CD4-positive, alpha-beta T cell (primary cell): ENCODE measurements around the gene HTR4. TPM values are rescaled to one million over a fixed set of nuclear protein-coding genes. Genes with fewer than 3 reads are reported as not detected.

ENCODE experiments used
- ATAC-seq: fragments of 200-7000 bp; cut with Tn5 transposase; one replicate; pipeline ENCODE4 v1.10.0; 2022; ENCODE audit warnings: mild to moderate bottlenecking; ENCODE audit not compliant: poor library complexity
- CTCF ChIA-PET: fragments of 350-600 bp; sonication (Branson Sonifier 250); formaldehyde crosslinking; loops from one replicate; lab custom pipeline; 2021; ENCODE audit warnings: antibody characterized with exemption, inconsistent platforms; lab: Charles Lee
- POLR2A ChIA-PET: fragments of 350-600 bp; sonication (Branson Sonifier 250); formaldehyde crosslinking; loops from one replicate; lab custom pipeline; 2021; ENCODE audit warnings: antibody characterized with exemption, inconsistent platforms; lab: Charles Lee
- DNase-seq, 14 experiments: peaks; one replicate each; pipeline ENCODE4 v3.0.0-alpha.2; 2013 to 2020; ENCODE audit warnings: mixed read lengths in 2 of 14
- H3K27ac ChIP-seq, 2 donors: one replicate each; pipeline versions ENCODE4 v1.5.1 to v1.7.0; 2013; ENCODE audit warnings: low read length in 2 of 2, low read depth in 1 of 2, mild to moderate bottlenecking in 1 of 2
- H3K27me3 ChIP-seq, 2 experiments: 1 replicate in 1 of 2; 2 replicates in 1 of 2; pipeline versions ENCODE4 v1.6.1 to v1.7.0; 2013; ENCODE audit warnings: low read length in 2 of 2, control low read depth in 1 of 2, mild to moderate bottlenecking in 1 of 2, moderate library complexity in 1 of 2; ENCODE audit not compliant: insufficient read depth in 2 of 2, control insufficient read depth in 1 of 2
- H3K36me3 ChIP-seq: one replicate; pipeline ENCODE4 v1.6.1; 2013; ENCODE audit warnings: low read length, control low read depth; ENCODE audit not compliant: insufficient read depth
- H3K4me1 ChIP-seq: one replicate; pipeline ENCODE4 v1.6.1; 2013; ENCODE audit warnings: low read length, control low read depth; ENCODE audit not compliant: insufficient read depth
- H3K4me3 ChIP-seq: one replicate; pipeline ENCODE4 v1.5.1; 2013; ENCODE audit warnings: mild to moderate bottlenecking, low read length, moderate library complexity
- H3K9me3 ChIP-seq, 2 experiments: 1 replicate in 1 of 2; 2 replicates in 1 of 2; pipeline versions ENCODE4 v1.6.1 to v1.7.0; 2013; ENCODE audit warnings: low read length in 2 of 2, mild to moderate bottlenecking in 2 of 2, control low read depth in 1 of 2, moderate library complexity in 1 of 2; ENCODE audit not compliant: control insufficient read depth in 1 of 2, insufficient read depth in 1 of 2
- H3K27ac Mint-ChIP-seq: one replicate; pipeline ENCODE4 v1.8.0; 2020; ENCODE audit warnings: mixed read lengths
- H3K27me3 Mint-ChIP-seq: one replicate; pipeline ENCODE4 v1.8.0; 2021; ENCODE audit warnings: mixed read lengths
- H3K36me3 Mint-ChIP-seq: one replicate; pipeline ENCODE4 v1.8.0; 2021; ENCODE audit warnings: low read depth, mixed read lengths
- H3K4me1 Mint-ChIP-seq: one replicate; pipeline ENCODE4 v1.8.0; 2021; ENCODE audit warnings: low read depth, mixed read lengths
- H3K4me3 Mint-ChIP-seq: one replicate; pipeline ENCODE4 v1.8.0; 2020; ENCODE audit warnings: mild to moderate bottlenecking, mixed read lengths
- H3K9me3 Mint-ChIP-seq: one replicate; pipeline ENCODE4 v1.8.0; 2020; ENCODE audit warnings: mixed read lengths
- CTCF ChIP-seq: fragments of 200-600 bp; IDR thresholded peaks from one replicate; pipeline ENCODE4 v1.8.0; 2022; ENCODE audit warnings: antibody characterized with exemption, mild to moderate bottlenecking
- intact Hi-C, 2 experiments: fragments of 100-400 bp; cut with DNase I in 1 of 2; cut with micrococcal nuclease in 1 of 2; formaldehyde crosslinking; loops; one replicate each; pipeline versions ENCODE4 v1.15.1 to v1.9.0; 2023 to 2025; cut with DNase I, micrococcal nuclease
- total RNA-seq, 174 experiments: library from RNA in 2 of 174; stranded (reverse) in 2 of 174; gene quantifications; one replicate each; pipeline ENCODE4 v1.2.3 and lab custom pipeline; 2021 to 2026

Gene HTR4
- total RNA-seq, 2 experiments from 2014 or later: not detected

DNA sequence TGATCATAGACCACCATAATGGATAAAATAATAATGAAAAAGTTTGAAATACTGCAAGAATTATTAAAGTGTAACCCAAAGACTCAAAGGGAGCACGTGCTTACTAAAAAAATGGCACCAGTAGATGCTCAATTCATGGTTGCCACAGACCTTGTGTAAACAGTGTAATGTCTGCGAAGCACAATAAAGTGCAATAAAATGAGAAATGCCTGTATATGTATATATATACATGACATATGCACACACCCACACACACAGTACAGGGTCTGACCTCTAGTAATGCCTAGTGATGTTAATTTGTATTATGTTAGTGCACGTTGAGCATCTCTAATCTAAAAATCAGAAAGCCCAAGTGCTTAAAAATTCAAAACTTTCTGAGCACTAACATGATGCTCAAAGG, 218.3 kb downstream of the HTR4 start:
- Mint-ChIP-seq H3K4me1 (peaks cover 3% of the 10 kb centered on the region), H3K4me3 (no peak overlapping the region), H3K36me3 (peaks cover 94% of the 10 kb centered on the region), H3K9me3 (no peaks in the 10 kb centered on the region), H3K27me3 (no peaks in the 10 kb centered on the region), H3K27ac (no peak overlapping the region)
- Histone ChIP-seq H3K36me3 (peaks cover 74% of the 10 kb centered on the region), H3K4me1 (no peaks in the 10 kb centered on the region), H3K4me3 (no peak overlapping the region), H3K27me3 (no peaks in the 10 kb centered on the region), H3K27ac (no peak overlapping the region), H3K9me3 (no peaks in the 10 kb centered on the region)
- no peak for DNase-seq
- POLR2A ChIA-PET: no interaction called here
- no peak for ATAC-seq
- CTCF ChIA-PET: no interaction called here
- TF ChIP-seq CTCF: no peak
- intact Hi-C loops: no loop called here

DNA sequence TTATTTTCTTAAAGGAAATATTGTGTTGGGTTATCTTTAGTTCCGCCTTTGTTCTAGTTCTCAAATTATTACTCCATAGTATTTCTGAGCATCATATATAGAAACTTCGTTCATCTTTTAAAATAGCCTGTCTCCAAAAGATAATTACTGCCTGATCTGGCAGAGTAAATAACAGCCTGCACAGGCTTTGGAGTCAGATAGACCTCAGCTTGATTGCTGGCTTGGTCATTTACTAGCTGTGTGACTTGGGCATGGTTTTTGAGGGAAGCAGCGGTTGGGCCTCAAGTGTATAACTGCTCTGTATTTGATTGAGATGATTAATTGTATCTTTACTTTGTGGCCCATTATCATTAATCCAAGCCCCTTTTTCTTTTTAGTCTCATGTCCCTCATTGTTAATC, 220.5 kb downstream of the HTR4 start:
- ChIA-PET POLR2A (no interaction called here), CTCF (no interaction called here)
- Histone ChIP-seq H3K4me1 (no peaks in the 10 kb centered on the region), H3K36me3 (peaks cover 53% of the 10 kb centered on the region), H3K27ac (no peak overlapping the region), H3K27me3 (no peaks in the 10 kb centered on the region), H3K9me3 (no peaks in the 10 kb centered on the region), H3K4me3 (no peak overlapping the region)
- no peak overlapping the region for H3K27ac Mint-ChIP-seq
- TF ChIP-seq CTCF: no peak
- peaks cover 6% of the 10 kb centered on the region for H3K4me1 Mint-ChIP-seq
- H3K9me3 Mint-ChIP-seq: no peaks in the 10 kb centered on the region
- no peak overlapping the region for H3K4me3 Mint-ChIP-seq
- ATAC-seq (no peak), DNase-seq (no peak)
- H3K36me3 Mint-ChIP-seq: peaks cover 85% of the 10 kb centered on the region
- intact Hi-C loops: no loop called here
- no peaks in the 10 kb centered on the region for H3K27me3 Mint-ChIP-seq

Other genes with a start within 250 kb of the HTR4 start
- 1 to 10 TPM; 1.2 to 1.6 TPM for gene ADRB2, start 172.1 kb upstream of the HTR4 start, total RNA-seq